ENCODE results near the gene RPS3.

DNA sequence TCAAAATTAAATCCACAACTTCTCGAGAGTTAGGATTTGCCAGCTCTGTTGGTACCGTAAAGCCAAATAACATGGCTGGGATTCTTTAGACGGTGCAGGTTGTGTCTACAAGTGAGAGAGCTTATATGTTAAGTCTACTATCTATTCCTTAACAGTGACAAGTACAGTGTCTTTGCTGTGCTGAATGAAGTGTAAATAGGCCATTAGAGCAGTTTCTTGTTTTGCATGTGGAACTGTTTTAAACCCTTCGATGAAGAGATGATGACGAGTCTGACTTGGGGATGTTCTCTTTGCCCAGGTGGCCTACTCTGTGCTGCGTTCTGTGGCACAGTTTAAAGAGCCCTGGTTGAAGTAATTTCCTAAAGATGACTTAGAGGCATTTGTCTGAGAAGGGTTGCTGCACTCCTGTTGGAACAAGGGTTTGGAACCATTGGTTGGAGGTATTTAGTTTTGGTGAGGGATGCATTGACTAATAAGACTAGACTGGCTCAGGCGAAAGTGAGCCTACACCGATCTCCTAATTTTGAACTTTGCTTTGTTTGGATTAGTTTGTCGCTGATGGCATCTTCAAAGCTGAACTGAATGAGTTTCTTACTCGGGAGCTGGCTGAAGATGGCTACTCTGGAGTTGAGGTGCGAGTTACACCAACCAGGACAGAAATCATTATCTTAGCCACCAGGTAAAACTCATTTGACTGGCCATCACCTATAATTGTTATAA lies 988 bp downstream of the RPS3 start:
- no peak for TF ChIP-seq ZNF121 (CRISPR knock-in tag; conservative IDR thresholded peaks at IDR 0.05)
- no peak for TF ChIP-seq NKRF (IDR thresholded peaks at IDR 0.05; ENCODE audit: borderline replicate concordance)
- TF ChIP-seq KLF13 (tag; IDR thresholded peaks at IDR 0.05; ENCODE audit: borderline replicate concordance, low read depth) = no peak
- no peak for TF ChIP-seq MEF2D (tag; conservative IDR thresholded peaks at IDR 0.05; ENCODE audit: low read depth)
- no peak for TF ChIP-seq ATF1 (CRISPR knock-in tag; IDR thresholded peaks at IDR 0.05)
- TF ChIP-seq ATF1 (tag; IDR thresholded peaks at IDR 0.05) = no peak
- TF ChIP-seq RFX5 (IDR thresholded peaks at IDR 0.05; ENCODE audit: low read depth, low read length) = no peak
- no peak for TF ChIP-seq HNRNPUL1 (IDR thresholded peaks at IDR 0.05; ENCODE audit: low read length)
- no peak for TF ChIP-seq SRSF1 (IDR thresholded peaks at IDR 0.05; ENCODE audit: low read depth, low read length)

All from K562 (cell line).